ENCODE results near the gene TMPRSS3.

The TMPRSS3 gene

DNA sequence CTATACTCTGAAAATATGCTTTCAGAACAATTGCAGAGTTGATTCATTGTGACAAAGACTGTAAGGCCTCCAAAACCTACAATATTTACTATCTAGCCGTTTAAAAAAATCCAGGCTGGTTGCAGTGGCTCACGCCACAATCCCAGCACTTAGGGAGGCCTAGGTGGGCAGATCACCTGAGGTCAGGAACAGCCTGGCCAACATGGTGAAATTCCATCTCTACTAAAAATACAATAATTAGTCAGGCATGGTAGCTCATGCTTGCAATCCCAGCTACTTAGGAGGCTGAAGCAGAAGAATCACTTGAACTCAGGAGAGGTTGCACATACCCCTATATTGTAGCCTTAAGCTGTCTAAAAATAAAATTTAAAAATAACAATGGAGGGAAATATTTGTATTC is 39.8 kb downstream of the TMPRSS3 start:
- no peak overlapping the region for H3K4me3 Mint-ChIP-seq
- H3K4me1 Mint-ChIP-seq (ENCODE audit: low read depth) = no peaks in the 10 kb centered on the region
- H3K36me3 Mint-ChIP-seq = peaks cover 3% of the 10 kb centered on the region
- no peak overlapping the region for H3K27ac Mint-ChIP-seq
- peaks cover 8% of the 10 kb centered on the region for H3K9me3 Mint-ChIP-seq (ENCODE audit: low read depth)
- no peaks in the 10 kb centered on the region for H3K27me3 Mint-ChIP-seq

DNA sequence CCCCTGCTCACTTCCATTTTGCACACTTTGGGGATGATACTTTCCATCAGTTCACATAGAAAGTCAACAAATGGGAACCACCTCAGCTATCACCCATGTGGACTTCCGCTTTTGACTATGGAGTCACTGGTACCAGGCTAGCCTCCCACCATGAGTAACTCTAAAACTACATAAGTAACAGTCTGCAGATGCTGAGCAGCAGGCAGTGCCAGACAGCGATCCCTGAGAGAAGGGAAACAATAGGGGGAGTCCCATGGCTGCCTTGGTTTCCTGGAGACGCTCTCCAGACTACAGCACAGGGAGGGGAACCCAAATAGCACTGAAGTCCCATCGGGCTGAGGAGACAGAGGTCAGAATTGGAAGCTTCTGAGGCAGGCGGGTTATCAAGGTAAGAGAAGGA is 42.2 kb downstream of the TMPRSS3 start:
- Mint-ChIP-seq H3K9me3 (ENCODE audit: low read depth) (peaks cover 8% of the 10 kb centered on the region), H3K4me3 (no peak overlapping the region), H3K27me3 (no peaks in the 10 kb centered on the region), H3K4me1 (ENCODE audit: low read depth) (no peaks in the 10 kb centered on the region), H3K27ac (no peak overlapping the region), H3K36me3 (peaks cover 3% of the 10 kb centered on the region)

- peaks cover 8% of the 10 kb centered on the region for H3K9me3 Mint-ChIP-seq (ENCODE audit: low read depth)
Measured at GRCh38 chr21:42352441-42353095, 43.3 kb downstream of the TMPRSS3 start.

DNA sequence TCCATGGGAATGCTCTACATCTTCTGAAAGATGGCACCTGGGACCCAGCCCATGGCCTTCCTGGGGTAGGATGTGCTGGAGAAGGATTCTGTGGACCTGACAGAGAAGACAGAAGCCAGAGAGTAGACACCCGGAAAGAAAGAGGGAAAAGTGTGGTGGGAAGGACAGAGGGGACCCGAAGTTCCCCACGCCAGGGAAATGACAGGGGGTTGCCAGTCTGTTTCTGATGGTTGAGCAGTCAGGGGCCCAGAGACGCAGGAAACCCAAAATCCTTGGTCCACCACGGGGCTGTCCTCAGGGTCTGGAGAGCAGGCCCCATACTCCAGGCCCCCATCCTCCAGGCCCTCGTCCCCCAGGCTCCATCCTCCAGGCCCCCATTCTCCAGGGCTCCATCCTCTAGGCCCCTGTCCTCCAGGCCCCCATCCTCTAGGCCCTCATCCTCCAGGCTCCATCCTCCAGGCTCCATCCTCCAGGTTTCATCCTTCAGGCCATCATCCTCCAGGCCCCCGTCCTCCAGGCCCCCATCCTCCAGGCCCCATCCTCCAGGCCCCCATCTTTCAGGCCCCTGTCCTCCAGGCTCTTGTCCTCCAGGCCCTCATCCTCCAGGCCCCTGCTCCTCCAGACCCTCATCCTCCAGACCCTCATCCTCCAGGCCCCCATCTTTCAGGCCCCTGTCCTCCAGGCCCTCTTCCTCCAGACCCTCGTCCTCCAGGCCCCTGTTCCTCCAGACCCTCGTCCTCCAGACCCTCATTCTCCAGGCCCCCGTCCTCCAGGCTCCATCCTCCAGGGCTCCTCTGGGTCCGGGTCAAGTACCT is 44.0 kb downstream of the TMPRSS3 start:
- H3K27me3 Mint-ChIP-seq = no peaks in the 10 kb centered on the region
- H3K36me3 Mint-ChIP-seq = peaks cover 3% of the 10 kb centered on the region
- peaks cover 8% of the 10 kb centered on the region for H3K9me3 Mint-ChIP-seq (ENCODE audit: low read depth)
- no peak overlapping the region for H3K4me3 Mint-ChIP-seq
- no peaks in the 10 kb centered on the region for H3K4me1 Mint-ChIP-seq (ENCODE audit: low read depth)
- H3K27ac Mint-ChIP-seq = no peak overlapping the region

More at GRCh38 chr21:42352441-42353095, 43.3 kb downstream of the TMPRSS3 start:
- Mint-ChIP-seq H3K4me3 (no peak overlapping the region), H3K27ac (no peak overlapping the region), H3K36me3 (peaks cover 3% of the 10 kb centered on the region), H3K4me1 (ENCODE audit: low read depth) (no peaks in the 10 kb centered on the region), H3K27me3 (no peaks in the 10 kb centered on the region)

DNA sequence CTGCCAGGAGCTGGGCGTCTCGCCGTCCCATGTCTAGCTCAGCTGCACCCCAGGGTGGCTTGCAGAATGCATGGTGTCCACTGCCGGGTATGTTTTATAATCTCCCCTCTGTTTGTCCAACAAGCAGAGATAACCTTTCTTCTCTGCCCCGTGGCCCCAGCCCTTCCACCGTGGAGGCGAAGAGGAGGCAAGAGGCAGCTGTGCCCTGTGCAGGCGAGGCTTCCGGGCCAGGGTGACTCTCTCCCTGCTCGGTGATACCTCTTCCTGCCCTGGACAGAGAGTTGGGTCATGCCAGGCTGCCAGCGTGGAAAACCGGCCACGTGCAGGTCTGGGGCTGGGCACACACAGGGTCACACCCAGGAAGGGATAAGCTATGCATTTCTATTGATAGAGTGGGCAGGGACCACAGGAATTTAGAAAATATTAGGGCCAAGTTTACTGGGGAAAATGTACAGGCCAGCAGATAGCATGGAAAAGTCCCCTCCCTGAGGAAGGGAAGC is 44.9 kb downstream of the TMPRSS3 start, which contains the start of gene TFF2:
Gene TFF2 (minus strand): TSS at position 68 of the 500 bp plus-strand sequence. CDS start 37 bp downstream, at position 31.
- H3K27ac Mint-ChIP-seq = no peak within 1 kb of the TSS
- H3K4me3 Mint-ChIP-seq = no peak within 1 kb of the TSS
- no peaks in the 10 kb centered on the region for H3K4me1 Mint-ChIP-seq (ENCODE audit: low read depth)
- H3K27me3 Mint-ChIP-seq = no peaks in the 10 kb centered on the region
- H3K36me3 Mint-ChIP-seq = peaks cover 3% of the 10 kb centered on the region
- H3K9me3 Mint-ChIP-seq (ENCODE audit: low read depth) = peaks cover 8% of the 10 kb centered on the region

DNA sequence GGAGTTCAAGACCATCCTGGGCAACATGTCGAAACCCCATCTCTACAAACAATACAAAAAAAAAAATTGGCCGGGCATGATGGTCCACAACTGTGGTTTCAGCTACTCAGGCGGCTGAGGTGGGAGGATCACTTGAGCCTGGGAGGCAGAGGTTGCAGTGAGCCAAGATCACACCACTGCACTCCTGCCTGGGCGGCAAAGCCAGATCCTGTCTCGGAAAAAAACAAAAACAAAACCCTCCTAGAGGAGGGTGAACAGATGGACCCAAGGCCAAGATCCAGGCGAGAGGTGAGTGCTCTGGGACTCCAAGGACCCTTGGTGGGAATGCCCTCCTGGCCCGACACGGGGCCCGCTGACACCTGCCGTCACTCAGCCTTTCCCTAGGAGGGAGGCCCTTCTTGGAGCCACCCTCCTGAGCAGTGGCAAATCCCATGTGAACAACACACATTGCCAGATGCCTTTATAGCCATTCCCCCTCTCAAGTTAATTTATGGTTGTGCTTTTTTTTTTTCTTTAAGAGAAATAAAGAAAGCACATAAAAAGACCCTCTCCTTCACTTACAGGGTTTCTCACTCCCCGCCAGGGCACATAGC is 45.4 kb downstream of the TMPRSS3 start:
- Mint-ChIP-seq H3K4me3 (no peak overlapping the region), H3K4me1 (ENCODE audit: low read depth) (no peaks in the 10 kb centered on the region), H3K27ac (no peak overlapping the region), H3K9me3 (ENCODE audit: low read depth) (peaks cover 8% of the 10 kb centered on the region), H3K27me3 (no peaks in the 10 kb centered on the region), H3K36me3 (peaks cover 3% of the 10 kb centered on the region)

GRCh38 chr21:42349420-42350317 is 46.2 kb downstream of the TMPRSS3 start:
- no peak overlapping the region for H3K4me3 Mint-ChIP-seq
- H3K36me3 Mint-ChIP-seq = no peaks in the 10 kb centered on the region
- H3K9me3 Mint-ChIP-seq (ENCODE audit: low read depth) = peaks cover 4% of the 10 kb centered on the region
- H3K4me1 Mint-ChIP-seq (ENCODE audit: low read depth) = no peaks in the 10 kb centered on the region
- no peaks in the 10 kb centered on the region for H3K27me3 Mint-ChIP-seq
- H3K27ac Mint-ChIP-seq = no peak overlapping the region

DNA sequence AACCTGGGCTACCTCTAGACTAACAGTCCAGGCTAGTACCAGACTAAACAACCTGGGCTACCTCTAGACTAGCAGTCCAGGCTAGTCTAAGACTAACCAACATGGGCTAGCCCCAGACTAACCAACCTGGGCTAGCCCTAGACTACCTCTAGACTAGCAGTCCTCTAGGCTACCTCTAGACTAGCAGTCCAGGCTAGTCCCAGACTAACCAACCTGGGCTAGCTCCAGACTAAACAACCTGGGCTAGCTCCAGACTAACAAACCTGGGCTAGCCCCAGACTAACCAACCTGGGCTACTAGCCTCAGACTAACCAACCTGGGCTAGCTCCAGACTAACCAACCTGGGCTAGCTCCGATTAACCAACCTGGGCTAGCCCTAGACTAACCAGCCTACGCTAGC is 47.1 kb downstream of the TMPRSS3 start:
- no peaks in the 10 kb centered on the region for H3K36me3 Mint-ChIP-seq
- H3K4me3 Mint-ChIP-seq = no peak overlapping the region
- no peaks in the 10 kb centered on the region for H3K27me3 Mint-ChIP-seq
- H3K27ac Mint-ChIP-seq = no peak overlapping the region
- no peaks in the 10 kb centered on the region for H3K4me1 Mint-ChIP-seq (ENCODE audit: low read depth)
- no peaks in the 10 kb centered on the region for H3K9me3 Mint-ChIP-seq (ENCODE audit: low read depth)

- Mint-ChIP-seq H3K27me3 (no peaks in the 10 kb centered on the region), H3K4me1 (ENCODE audit: low read depth) (no peaks in the 10 kb centered on the region), H3K36me3 (no peaks in the 10 kb centered on the region), H3K9me3 (ENCODE audit: low read depth) (no peaks in the 10 kb centered on the region), H3K4me3 (no peak overlapping the region), H3K27ac (no peak overlapping the region)
Measured at GRCh38 chr21:42347601-42348327, 48.1 kb downstream of the TMPRSS3 start.

DNA sequence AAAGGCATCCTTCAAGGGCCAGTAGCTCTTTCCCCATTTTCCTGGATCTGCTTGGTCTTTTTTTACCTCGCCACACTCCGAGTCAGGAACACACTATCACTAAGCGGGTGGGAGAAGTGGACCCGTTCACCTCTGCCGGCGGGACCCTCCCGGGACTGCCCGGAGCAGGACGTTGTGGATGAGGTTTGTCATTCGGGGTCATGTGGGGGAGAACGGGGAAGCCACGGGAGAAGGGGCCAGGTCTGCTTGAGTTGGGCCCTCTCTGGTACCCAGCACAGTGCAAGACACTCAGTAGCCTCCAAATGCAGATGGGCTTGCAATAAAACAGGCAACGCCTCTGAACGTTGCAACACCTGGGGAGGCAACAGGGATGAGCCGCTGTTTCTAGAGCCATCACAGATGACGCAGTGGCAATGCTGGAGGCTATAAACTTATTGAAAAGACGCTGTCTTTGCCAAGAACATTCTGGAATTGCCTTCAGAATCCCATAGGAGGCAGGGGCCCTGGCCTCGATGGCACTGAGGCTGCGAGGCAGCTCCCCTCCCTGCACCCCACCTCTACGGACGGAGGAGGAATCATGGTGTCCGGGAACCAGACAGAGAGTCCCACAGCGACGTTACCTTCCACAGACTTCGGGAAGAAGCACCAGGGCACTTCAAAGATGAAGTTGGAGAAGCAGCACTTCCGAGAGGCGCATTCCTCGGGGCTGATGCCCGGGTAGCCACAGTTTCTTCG is 48.8 kb downstream of the TMPRSS3 start:
- Mint-ChIP-seq H3K27ac (no peak overlapping the region), H3K4me3 (no peak overlapping the region), H3K4me1 (ENCODE audit: low read depth) (no peaks in the 10 kb centered on the region), H3K36me3 (no peaks in the 10 kb centered on the region), H3K9me3 (ENCODE audit: low read depth) (no peaks in the 10 kb centered on the region), H3K27me3 (no peaks in the 10 kb centered on the region)

DNA sequence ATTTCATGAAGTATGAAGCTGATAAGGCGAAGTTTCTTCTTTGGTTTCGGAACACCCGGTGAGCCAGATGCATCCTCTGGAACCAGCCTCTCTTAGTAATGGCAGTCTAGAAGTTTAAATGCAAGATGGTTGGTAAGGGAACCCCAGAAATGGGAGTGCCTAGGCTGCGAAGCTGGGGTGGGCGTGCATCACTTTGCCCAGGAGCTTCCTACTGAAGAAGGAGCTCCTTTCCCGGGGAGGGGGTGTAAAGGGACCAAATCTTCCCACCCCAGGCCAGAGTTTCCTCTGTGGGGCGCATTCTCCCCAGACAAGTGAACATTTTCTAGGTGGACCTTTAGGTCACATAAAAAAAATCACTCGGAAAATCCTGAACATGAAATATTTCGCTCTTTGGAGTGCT is 49.4 kb downstream of the TMPRSS3 start:
- Mint-ChIP-seq H3K4me1 (ENCODE audit: low read depth) (no peaks in the 10 kb centered on the region), H3K36me3 (no peaks in the 10 kb centered on the region), H3K27ac (no peak overlapping the region), H3K27me3 (no peaks in the 10 kb centered on the region), H3K4me3 (no peak overlapping the region), H3K9me3 (ENCODE audit: low read depth) (no peaks in the 10 kb centered on the region)

GRCh38 chr21:42344631-42345030 is 51.2 kb downstream of the TMPRSS3 start:
- H3K27me3 Mint-ChIP-seq = no peaks in the 10 kb centered on the region
- H3K4me1 Mint-ChIP-seq (ENCODE audit: low read depth) = no peaks in the 10 kb centered on the region
- no peak overlapping the region for H3K27ac Mint-ChIP-seq
- H3K9me3 Mint-ChIP-seq (ENCODE audit: low read depth) = no peaks in the 10 kb centered on the region
- no peaks in the 10 kb centered on the region for H3K36me3 Mint-ChIP-seq
- H3K4me3 Mint-ChIP-seq = no peak overlapping the region

GRCh38 chr21:42343963-42344510 is 51.8 kb downstream of the TMPRSS3 start:
- no peaks in the 10 kb centered on the region for H3K27me3 Mint-ChIP-seq
- H3K4me1 Mint-ChIP-seq (ENCODE audit: low read depth) = no peaks in the 10 kb centered on the region
- no peaks in the 10 kb centered on the region for H3K9me3 Mint-ChIP-seq (ENCODE audit: low read depth)
- no peak overlapping the region for H3K4me3 Mint-ChIP-seq
- H3K27ac Mint-ChIP-seq = no peak overlapping the region
- H3K36me3 Mint-ChIP-seq = no peaks in the 10 kb centered on the region

Data from activated naive CD8-positive, alpha-beta T cell (primary cell).